ENCODE data around the gene SLC37A4. TPM values are rescaled to one million over a fixed set of nuclear protein-coding genes. Genes with fewer than 3 reads are reported as not detected.

The SLC37A4 gene
- polyA plus RNA-seq, 1 donor from 2014 or later: 23.5 TPM

GRCh38 chr11:119065369-119065768 is 34.7 kb upstream of the SLC37A4 start:
- Histone ChIP-seq H3F3A (ENCODE audit: insufficient read depth, low read length, poor library complexity, severe bottlenecking) (no peaks in the 10 kb centered on the region), H3K4me2 (ENCODE audit: low read length) (no peak overlapping the region), H3K9me3 (ENCODE audit: low read length) (no peaks in the 10 kb centered on the region), H4K20me1 (ENCODE audit: insufficient read depth) (no peaks in the 10 kb centered on the region), H3K4me3 (ENCODE audit: low read length) (no peak overlapping the region), H3K9ac (ENCODE audit: low read length) (no peak overlapping the region), H3K36me3 (ENCODE audit: insufficient read depth, low read length) (no peaks in the 10 kb centered on the region), H2AFZ (ENCODE audit: low read depth, low read length) (no peak overlapping the region), H3K9me2 (ENCODE audit: insufficient read depth, low read length) (no peaks in the 10 kb centered on the region), H3K27ac (ENCODE audit: low read length) (no peak overlapping the region), H3K79me2 (replicated peaks; ENCODE audit: insufficient read depth, low read length) (peaks cover 20% of the 10 kb centered on the region), H3K27me3 (ENCODE audit: insufficient read depth, low read depth, low read length) (no peaks in the 10 kb centered on the region)
- TF ChIP-seq SMC3 (conservative IDR thresholded peaks at IDR 0.05; ENCODE audit: poor library complexity) (peak; percentile 40), REST (IDR thresholded peaks at IDR 0.05; ENCODE audit: borderline replicate concordance) (no peak), CTCF (IDR thresholded peaks at IDR 0.05; ENCODE audit: poor library complexity, severe bottlenecking) (peak; percentile 31), MXI1 (conservative IDR thresholded peaks at IDR 0.05; ENCODE audit: poor library complexity, severe bottlenecking) (no peak), POLR2AphosphoS5 (IDR thresholded peaks at IDR 0.05) (no peak), RAD21 (conservative IDR thresholded peaks at IDR 0.05) (peak; percentile 21), EZH2 (IDR thresholded peaks at IDR 0.05; ENCODE audit: borderline replicate concordance, insufficient read depth, low read length, poor library complexity, severe bottlenecking) (no peak), EP300 (conservative IDR thresholded peaks at IDR 0.05; ENCODE audit: poor library complexity, severe bottlenecking) (no peak), TAF1 (IDR thresholded peaks at IDR 0.05; ENCODE audit: low read depth) (no peak)

- H3K27me3 ChIP-seq (ENCODE audit: insufficient read depth, low read depth, low read length): no peaks in the 10 kb centered on the region
- H2AFZ ChIP-seq (ENCODE audit: low read depth, low read length): no peak overlapping the region
- no peak for TF ChIP-seq EP300 (conservative IDR thresholded peaks at IDR 0.05; ENCODE audit: poor library complexity, severe bottlenecking)
- TF ChIP-seq SMC3 (conservative IDR thresholded peaks at IDR 0.05; ENCODE audit: poor library complexity): no peak
- no peak for TF ChIP-seq TAF1 (IDR thresholded peaks at IDR 0.05; ENCODE audit: low read depth)
- no peak for TF ChIP-seq MXI1 (conservative IDR thresholded peaks at IDR 0.05; ENCODE audit: poor library complexity, severe bottlenecking)
- TF ChIP-seq RAD21 (conservative IDR thresholded peaks at IDR 0.05): no peak
- no peaks in the 10 kb centered on the region for H3K9me2 ChIP-seq (ENCODE audit: insufficient read depth, low read length)
- no peak overlapping the region for H3K4me2 ChIP-seq (ENCODE audit: low read length)
- H3K9ac ChIP-seq (ENCODE audit: low read length): no peak overlapping the region
- H3F3A ChIP-seq (ENCODE audit: insufficient read depth, low read length, poor library complexity, severe bottlenecking): no peaks in the 10 kb centered on the region
- no peaks in the 10 kb centered on the region for H4K20me1 ChIP-seq (ENCODE audit: insufficient read depth)
- no peak overlapping the region for H3K4me3 ChIP-seq (ENCODE audit: low read length)
- no peaks in the 10 kb centered on the region for H3K9me3 ChIP-seq (ENCODE audit: low read length)
- no peaks in the 10 kb centered on the region for H3K36me3 ChIP-seq (ENCODE audit: insufficient read depth, low read length)
- no peak overlapping the region for H3K27ac ChIP-seq (ENCODE audit: low read length)
- peaks cover 8% of the 10 kb centered on the region for H3K79me2 ChIP-seq (replicated peaks; ENCODE audit: insufficient read depth, low read length)
These were observed 32.1 kb upstream of the SLC37A4 start for GRCh38 chr11:119062779-119063178.

Measured in neural cell (in vitro differentiated cells).